ENCODE measurements around the gene NUP205.

The NUP205 gene, protein sequence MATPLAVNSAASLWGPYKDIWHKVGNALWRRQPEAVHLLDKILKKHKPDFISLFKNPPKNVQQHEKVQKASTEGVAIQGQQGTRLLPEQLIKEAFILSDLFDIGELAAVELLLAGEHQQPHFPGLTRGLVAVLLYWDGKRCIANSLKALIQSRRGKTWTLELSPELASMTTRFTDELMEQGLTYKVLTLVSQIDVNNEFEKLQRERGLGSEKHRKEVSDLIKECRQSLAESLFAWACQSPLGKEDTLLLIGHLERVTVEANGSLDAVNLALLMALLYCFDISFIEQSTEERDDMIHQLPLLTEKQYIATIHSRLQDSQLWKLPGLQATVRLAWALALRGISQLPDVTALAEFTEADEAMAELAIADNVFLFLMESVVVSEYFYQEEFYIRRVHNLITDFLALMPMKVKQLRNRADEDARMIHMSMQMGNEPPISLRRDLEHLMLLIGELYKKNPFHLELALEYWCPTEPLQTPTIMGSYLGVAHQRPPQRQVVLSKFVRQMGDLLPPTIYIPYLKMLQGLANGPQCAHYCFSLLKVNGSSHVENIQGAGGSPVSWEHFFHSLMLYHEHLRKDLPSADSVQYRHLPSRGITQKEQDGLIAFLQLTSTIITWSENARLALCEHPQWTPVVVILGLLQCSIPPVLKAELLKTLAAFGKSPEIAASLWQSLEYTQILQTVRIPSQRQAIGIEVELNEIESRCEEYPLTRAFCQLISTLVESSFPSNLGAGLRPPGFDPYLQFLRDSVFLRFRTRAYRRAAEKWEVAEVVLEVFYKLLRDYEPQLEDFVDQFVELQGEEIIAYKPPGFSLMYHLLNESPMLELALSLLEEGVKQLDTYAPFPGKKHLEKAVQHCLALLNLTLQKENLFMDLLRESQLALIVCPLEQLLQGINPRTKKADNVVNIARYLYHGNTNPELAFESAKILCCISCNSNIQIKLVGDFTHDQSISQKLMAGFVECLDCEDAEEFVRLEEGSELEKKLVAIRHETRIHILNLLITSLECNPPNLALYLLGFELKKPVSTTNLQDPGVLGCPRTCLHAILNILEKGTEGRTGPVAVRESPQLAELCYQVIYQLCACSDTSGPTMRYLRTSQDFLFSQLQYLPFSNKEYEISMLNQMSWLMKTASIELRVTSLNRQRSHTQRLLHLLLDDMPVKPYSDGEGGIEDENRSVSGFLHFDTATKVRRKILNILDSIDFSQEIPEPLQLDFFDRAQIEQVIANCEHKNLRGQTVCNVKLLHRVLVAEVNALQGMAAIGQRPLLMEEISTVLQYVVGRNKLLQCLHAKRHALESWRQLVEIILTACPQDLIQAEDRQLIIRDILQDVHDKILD (N-terminal part only)

DNA sequence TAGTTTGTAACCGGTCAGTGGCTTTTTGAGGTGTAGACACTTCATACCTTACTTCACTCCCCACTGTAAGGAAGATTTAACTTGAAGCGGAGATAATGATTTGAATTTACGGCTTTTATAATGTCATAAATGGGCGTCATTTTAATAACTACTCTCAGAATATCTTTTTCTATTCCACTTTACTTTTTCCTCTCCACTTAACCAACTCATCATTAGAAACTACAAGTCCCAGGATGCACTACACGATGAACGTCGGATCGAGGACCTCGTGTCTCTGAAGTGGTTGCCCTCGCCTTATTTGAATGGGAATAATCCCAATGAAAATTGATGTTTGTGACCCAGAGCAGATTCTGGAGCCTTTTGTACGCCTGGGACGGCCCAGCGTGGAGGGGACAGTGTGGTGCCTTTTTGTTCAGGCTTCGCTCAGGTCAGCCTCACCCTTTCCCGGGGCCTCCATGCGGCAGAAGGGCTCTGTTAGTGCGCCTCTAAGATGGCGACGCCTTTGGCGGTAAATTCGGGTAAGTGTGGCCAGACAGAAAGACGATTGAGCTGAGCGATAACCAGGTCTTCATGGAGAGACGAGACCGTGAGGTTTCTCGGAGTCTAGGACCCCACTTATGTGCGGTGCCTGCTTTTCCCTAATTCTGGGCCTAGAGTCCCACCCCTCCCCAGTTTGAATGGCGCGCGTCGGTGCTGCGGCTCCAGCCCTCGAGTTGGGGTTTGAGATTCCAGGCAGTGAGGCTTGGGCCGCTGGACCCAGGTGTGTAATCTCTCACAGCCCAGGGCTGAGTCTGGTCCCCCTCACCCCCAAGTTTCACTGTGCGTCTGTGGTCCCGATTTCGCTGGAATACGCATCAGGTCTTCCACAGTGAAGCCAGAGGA is at the start of gene NUP205:
NUP205 (plus strand) TSS at position 463 of the 882 bp plus-strand sequence; CDS start at position 491, 28 bp downstream.
- peak; percentile 80 for DNase-seq (ENCODE audit: low read depth)

DNA sequence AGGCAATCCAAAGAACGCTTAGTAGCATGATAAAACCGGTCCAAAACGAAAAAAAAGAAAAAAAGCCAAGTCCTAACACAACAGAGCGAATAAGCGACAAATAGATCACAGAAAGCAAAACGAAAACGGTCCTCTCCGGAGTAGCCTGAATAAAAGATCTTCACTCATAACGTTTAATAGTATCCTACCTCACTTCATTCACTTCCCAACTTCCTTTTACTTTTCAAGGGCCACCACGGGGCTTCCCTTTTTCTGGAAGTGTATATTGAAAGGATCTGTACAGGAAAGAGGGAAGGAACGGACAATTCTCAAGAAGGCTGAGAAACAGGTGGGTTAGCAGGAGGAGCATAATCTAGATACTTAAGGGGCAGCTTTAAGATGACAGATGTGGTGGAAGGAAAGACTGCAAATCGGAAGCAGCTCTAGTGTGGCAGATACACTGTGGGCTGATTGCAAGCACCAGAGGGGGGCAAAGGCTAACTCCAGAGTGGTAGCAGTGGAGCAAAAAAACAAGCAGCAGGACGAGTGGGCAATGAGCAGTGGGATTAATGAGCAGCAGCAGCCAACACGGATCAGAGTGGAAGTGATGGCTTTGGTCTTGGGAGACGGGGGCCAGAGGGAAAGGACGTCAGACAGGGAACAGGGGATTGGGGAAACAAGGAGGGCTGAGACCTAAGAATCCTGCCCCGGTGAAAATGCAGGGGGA is 48.7 kb upstream of the NUP205 start:
- DNase-seq (ENCODE audit: low read depth): peak; percentile 40

DNA sequence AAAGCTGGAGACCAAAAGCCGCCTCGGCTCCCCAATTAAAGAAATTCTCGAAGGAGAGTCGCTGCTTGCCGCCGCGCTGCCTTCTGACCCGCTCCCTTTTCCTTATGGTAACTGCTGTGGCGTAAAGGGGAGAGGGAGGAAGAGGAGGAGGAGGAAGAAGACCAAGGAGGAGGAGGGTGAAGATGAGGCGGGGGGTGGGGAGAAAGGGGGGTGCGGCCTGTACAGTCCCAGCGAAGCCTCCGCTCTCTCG is 48.2 kb upstream of the NUP205 start:
- DNase-seq (ENCODE audit: low read depth): no peak

DNA sequence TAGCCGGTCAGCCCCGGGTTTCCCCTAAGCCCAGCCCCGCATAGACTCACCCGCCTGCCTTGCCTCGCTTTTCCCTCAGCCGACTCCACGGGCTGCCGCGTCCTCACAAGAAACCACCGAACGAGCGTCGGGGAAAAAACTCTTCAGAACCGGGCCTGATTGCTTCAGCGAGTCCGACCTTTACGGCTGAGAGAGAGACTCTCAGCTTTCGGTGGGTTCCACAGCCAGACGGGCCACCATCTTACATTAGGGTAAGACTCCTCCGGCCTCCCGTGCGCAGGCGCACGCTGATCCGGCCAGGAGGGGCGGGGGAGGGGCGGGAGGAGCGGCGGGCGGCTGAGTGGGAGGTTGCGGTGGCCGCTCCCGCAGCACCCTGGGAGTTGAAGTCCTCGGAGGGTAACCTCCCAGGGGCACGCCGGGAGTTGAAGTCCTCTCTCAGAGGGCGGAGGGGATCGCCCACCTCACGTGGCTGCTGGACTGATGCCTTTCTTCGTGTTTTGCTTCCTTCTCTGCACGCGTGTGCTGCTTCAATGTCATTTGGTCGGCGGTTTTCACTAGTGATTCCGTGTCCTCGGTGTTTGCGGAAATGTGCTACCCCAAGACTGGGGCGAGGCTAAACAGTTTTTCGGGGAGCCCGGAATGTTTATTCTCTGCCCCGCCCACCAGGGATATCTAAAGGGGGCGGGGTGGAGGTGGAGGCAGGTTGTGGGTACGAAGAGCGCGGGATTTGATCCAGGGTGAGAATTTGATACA is 47.7 kb upstream of the NUP205 start, which contains the start of gene CNOT4:
CNOT4 (minus strand) TSS at position 264 of the 753 bp plus-strand sequence. CDS start 71,771 bp downstream, outside the sequence.
- peak; percentile 97 for DNase-seq (ENCODE audit: low read depth)

DNA sequence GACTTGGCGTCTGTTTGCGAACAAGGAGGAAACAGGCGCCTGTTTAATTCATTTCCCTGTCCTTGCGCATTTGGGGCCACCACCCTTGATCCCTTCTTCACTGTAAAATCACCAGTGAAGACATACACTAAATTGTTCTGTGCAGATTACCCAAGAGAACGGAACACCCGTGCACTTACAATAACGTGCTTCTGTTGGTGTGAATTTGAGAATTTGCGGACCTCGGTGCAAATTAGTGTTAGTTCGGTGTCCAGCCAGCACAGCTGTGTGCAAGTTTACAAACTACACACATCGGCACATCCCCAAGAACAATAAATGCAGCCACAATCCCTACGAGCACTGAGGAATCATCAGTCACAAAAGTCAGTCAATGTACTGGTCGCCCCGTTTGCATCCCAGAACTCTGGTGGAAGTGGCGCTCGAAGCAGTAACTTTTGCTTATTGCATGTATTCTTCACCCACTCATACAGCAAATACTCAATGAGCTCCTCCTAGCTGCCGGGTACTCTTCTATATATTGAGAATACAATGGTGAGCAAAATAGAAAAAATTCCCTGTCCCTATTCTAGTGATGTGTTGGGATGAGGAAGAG is 47.0 kb upstream of the NUP205 start:
- peak; percentile 29 for DNase-seq (ENCODE audit: low read depth)

DNA sequence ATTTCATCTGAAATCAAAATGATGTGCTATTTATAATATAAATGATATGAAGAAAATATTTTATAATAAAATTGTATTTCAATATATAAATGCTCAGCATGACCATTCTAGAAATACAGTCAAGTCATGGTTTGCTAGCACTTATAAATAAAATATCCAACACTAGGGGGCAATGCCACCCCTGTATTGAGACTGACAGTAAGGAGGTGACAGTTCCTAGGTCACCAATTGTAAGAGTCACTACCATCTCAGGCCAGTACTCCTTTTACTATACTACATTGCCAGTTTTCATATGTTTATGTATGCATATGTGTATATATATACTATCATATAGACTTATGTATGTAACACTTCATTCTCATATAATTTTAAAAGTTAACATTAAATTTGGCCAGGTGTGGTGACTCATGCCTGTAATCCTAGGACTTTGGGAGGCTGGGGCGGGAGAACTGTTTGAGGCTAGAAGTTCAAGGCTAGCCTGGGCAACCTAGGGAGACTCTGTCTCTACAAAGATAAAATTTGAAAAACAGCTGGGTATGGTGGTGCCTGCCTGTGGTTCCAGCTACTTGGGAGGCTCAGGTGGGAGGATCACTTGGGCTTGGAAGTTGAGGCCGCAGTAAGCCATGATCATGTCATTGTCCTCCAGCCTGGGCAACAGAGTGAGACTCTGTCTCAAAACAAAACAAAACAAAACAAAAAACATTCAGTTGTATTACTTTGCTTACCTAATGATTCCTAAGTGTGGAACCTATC is 45.4 kb upstream of the NUP205 start:
- DNase-seq (ENCODE audit: low read depth): peak; percentile 73

DNA sequence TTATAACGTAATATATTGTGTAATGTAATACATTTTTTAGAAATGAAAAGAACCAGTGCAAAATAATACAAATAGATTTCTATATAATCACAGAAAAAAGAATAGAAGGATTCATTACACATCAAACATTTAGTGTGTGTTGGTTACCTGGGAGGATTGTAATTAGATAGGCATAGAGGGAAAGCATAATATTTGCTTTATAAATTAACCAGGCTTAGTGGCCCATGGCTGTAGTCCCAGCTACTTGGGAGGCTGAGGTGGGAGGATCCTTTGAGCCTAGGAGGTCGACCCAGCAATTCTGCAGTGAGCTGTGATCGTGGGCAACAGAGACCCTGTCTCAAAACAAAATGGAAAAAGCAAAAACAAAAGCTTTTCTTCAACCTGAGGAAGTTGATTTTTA is 42.9 kb upstream of the NUP205 start:
- DNase-seq (ENCODE audit: low read depth): no peak

DNA sequence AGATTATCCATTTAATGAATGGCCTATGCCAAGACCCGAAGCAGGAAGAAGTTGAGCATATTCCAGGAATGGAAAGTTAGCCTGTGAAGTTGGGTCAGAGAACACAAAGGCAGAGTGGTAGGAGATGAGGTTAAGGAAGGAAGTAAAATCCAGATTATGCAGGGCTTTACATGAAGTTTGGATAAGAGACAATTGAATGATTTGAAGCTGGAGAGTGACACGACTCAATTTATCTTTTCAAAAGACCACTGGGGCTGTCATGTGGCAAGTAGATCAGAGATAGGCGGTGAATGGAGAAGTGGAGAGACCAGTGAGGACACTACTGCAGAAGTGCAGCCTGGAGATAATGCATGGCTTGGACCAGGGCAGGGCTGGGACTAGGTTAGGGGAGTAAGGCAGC is 40.7 kb upstream of the NUP205 start:
- no peak for DNase-seq (ENCODE audit: low read depth)

DNA sequence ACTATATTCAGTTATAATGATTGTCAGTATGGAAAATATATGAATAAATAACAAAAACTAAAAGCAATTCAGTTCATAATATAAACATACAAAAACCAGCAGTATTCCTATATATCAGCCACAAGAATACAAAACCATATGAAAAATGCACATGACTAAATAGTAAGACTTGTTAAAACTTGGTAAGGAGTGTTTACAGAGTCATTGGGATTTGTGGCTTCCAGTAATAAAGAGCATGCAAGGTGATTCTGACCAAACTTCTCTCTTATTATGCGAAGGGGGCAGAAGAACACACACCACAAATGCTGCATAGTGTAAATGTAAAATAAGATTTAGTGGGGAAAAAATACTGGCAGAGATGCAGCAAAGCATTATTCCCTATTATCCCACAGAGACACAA is 39.0 kb upstream of the NUP205 start:
- no peak for DNase-seq (ENCODE audit: low read depth)

DNA sequence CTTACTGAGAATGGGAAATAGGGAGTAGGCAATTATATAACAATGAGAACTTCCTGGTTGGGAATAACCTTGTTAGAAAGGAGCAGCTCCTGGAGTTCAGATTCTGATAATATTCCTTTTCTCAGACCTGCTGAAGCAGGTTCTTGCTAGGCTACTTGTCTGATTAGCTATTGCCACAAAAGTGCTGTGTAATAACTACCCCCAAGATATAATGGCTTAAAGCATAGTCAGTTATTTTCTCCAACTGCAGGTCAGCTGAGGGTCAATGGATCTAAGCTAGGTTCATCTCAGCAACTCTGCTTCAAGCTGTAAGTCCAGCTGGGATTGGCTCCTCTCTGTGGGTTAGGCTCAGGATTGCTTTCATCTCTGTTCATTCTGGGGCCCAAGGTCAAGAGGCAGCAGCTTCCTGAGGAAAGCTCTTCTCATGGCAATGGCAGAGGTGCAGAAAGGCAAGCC is 38.5 kb upstream of the NUP205 start:
- DNase-seq (ENCODE audit: low read depth): no peak

DNA sequence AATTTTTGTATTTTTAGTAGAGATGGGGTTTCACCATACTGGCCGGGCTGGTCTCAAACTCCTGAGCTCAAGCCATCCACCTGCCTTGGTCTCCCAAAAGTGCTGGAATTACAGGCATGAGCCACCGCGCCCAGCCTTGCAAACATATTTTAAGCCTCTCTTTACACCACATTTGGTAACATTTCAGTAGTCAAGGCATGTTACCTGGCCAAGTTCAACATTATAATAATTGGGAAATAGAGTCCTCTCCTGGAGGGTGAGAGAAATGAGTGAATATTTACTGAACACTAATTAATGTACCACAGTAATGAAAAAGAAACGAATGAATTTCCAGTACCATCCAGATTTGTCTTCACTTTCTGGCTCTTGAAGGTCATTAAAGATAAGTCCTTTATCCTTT is 37.8 kb upstream of the NUP205 start:
- DNase-seq (ENCODE audit: low read depth): no peak

DNA sequence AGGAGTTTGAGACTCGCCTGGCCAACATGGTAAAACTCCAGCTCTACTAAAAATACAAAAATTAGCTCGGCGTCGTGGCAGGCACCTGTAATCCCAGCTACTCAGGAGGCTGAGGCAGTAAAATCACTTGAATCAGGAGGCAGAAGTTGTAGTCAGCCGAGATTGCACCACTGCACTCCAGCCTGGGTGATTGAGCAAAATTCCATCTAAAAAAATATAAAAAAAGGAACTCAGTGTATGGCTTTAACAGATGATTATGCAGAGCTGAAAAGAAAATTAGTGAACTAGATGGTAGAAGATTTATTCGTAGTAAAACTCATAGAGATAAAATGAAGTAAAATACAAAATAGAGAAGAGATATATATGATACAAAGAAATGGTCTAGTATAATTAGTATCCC is 35.2 kb upstream of the NUP205 start:
- DNase-seq (ENCODE audit: low read depth): no peak

DNA sequence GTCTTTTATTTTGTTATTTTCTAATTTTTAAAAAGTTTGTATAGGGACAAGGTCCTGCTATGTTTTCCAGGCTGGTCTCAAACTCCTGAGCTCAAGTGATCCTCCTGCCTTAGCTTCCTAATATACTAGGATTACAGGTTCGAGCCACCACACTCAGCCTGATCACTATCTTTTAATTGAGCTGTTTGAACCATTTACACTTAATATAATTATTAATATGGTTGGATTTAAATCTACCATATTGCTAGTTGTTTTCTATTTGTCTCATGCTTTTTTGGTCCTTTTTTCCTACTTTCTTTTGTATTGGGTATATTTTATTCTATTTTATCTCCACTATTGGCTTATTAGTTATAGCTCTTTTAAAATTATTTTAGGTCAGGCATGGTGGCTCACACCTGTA is 34.6 kb upstream of the NUP205 start:
- DNase-seq (ENCODE audit: low read depth): no peak

DNA sequence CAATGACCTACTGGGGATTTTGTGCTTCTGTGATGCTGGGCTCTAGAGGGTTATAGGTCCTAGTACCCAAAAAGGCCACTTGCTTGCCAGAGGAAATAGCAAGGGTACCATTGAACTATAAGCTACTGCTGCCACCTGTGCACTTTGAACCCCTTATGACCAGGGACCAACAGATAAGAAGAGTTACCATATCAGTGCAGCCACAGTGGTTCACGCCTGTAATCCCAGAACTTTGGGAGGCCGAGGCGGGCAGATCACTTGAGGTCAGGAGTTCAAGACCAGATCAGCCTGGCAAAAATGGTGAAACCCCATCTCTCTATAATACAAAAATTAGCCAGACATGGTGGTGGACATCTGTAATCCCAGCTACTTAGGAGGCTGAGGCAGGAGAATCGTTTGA is 32.3 kb upstream of the NUP205 start:
- DNase-seq (ENCODE audit: low read depth): no peak

DNA sequence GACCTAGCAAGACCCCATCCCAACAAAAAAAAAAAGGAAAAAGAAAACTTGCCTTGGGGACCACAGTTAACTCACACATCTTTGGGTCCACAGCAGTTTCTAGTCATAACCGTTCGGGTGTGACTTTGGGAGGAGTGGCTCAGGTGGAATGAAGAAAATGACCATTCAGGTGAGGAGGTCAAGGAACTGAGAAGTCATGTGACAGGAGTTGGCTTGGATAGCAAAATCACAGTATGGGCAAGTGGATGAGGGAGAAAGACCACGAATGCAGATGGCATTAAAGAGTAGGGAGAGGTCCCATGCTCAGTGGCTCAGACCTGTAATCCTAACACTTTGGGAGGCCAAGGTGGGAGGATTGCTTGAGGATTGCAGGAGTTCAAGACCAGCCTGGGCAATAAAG is 30.7 kb upstream of the NUP205 start:
- DNase-seq (ENCODE audit: low read depth): no peak

DNA sequence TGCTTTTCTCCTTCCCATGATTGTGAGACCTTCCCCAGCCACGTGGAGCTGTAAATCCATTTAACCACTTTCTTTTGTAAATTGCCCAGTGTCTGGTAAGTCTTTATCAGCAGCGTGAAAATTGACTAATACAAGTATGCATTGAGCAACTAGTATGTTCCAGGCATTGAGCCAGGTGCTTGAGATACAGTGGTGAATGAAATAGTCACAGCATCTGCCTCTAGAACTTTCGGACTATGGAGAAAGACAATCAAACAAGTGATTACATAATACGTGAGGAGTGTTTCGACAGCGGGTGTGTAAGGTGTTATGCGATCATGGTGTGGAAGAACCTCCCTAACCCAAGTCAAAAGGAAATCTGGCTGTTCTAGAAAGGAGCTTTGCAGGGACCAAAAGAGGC is 21.6 kb upstream of the NUP205 start:
- DNase-seq (ENCODE audit: low read depth): peak; percentile 97

DNA sequence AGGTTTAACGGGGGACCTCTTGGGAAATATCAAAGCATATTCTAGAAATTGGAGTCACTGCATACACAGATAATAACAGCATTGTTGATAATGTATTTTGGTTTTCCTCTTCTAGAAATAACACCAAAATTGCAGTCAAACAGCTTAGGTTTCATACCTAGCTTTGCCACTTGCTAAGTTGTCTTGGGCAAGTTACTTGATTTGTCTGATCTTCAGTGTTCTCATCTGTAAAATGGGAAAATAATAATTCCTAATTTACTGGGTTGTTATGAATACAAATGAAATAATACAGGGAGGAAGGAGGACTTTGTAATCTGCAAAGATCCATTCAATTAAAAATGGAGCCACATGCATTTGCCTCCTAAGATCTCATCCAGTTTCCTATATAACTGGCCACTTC is 20.3 kb upstream of the NUP205 start:
- no peak for DNase-seq (ENCODE audit: low read depth)

DNA sequence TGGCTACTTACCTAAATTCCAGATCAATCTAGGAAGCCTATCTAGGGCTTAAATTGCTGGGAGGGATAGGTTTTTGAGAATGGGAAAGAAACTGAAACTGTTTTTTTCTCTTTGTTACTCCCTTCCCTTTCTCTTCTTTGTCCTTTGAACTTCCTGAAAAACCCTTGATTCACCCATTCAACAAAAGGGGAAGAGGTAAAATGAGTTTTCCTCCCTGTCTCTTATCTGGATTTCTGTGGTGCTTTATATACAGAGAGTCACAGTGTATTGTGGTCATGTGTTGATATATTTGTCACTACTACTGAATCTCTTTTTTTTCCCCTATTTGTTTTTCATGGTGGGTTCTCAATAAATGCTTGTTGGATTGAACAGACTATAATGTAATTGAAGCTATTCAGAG is 19.8 kb upstream of the NUP205 start:
- DNase-seq (ENCODE audit: low read depth): no peak

DNA sequence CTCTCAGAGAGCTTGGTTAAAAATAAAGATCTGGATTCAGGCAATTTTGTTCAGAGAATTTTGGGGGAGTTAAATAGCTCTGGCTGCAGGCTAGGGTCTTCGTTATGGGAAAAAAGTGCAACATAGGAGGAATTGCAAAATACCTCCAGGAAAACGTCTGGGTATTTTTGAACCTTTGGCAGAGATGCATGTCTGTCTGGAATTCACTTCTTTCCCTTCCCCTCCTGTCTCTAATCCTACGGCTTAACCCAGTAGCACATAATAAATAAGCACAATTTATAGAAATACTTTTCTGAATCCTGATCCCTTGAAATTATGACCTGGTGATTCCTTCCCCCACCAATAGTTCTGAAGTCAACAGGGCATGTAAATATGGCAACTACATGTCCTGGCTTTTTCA is 19.3 kb upstream of the NUP205 start:
- DNase-seq (ENCODE audit: low read depth): peak; percentile 46

All from iris pigment epithelial cell (primary cell).